ENCODE measurements around the gene KIF27. TPM values are rescaled to one million over a fixed set of nuclear protein-coding genes. Genes with fewer than 3 reads are reported as not detected.
"Not testable (repeated sequence)": the region's sequence is repeated elsewhere in the genome, so short reads cannot be mapped to it uniquely, and the experiment has no call there.

Gene KIF27
- total and polyA plus RNA-seq, 7 donors: 0.23 to 7.8 (median 3.4) TPM; not detected in 1

DNA sequence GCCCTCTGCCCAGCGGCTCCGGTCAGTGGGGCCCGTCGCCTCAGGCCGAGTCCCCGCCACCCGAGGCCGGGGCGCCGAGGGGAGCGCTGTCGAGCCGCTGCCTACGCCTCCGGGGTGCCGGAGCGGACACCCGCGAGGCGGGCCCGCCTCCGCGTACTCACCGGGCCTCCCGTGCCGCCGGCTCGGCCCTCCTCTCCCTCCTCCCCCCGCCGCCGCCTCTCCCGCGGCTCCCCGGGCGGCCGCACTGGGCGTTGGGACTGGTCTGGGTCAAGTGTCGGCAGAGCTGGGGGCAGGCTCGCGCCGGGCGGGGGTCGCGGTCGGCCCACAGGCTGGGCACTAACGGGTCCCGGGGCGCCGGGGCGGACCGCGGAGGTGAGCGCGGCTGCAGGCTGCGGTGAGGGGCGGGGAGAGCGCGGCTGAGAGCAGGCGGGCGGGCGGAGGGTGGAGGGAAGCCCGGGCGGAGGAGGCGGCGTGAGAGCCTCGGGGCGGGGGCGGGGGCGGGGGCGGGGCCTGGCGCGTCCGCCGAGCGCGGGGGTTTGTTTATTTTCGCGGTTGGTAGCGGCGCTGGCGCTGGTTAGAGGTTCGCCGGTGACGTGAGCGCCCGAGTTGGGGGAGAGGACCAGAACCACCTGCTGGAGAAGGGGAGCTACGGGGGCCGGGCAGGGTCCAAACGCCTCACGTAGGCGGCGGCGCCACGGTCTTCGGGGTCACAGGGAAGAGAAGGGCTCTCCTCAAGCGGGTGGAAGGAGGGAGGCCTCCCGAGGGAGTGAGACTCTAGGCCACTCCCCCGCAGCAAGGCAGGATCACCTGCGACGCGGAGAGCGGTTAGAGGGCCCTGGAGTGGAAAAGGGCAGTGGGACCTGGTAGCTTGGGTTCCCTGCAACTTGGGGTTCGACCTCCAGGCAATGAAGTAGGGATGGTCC, 103.6 kb downstream of the KIF27 start, which contains the start of gene GKAP1:
Gene GKAP1 (minus strand): TSS at position 414 of the 923 bp plus-strand sequence. CDS start 11,252 bp downstream, outside the sequence.
- TF ChIP-seq POLR2AphosphoS5 (IDR thresholded peaks at IDR 0.05): peak in 1 of 4 donors; percentile 10
- not testable (repeated sequence) for H3K36me3 ChIP-seq, H3K27me3 ChIP-seq, H3K9me3 ChIP-seq
- 1% methylated on average over 103 of the region's 103 CpGs for WGBS, 2 donors
- H3K4me3 ChIP-seq: peak within 1 kb of the TSS; percentile 61 to 96 (median 82)
- H3K4me1 ChIP-seq: peaks cover 0 to 12% (median 8%) of the 10 kb centered on the region in 4 donors
- peak; percentile 92 for DNase-seq
- intact Hi-C loops (cut with DNase I): loop anchor here (5.0 to 10.0 kb wide), 3 partner anchors 107 to 195 kb away; partner anchors contain the start of genes HNRNPK, IDNK, KIF27 and RMI1
- peak within 1 kb of the TSS; percentile 84 to 96 (median 93) for H3K27ac ChIP-seq

DNA sequence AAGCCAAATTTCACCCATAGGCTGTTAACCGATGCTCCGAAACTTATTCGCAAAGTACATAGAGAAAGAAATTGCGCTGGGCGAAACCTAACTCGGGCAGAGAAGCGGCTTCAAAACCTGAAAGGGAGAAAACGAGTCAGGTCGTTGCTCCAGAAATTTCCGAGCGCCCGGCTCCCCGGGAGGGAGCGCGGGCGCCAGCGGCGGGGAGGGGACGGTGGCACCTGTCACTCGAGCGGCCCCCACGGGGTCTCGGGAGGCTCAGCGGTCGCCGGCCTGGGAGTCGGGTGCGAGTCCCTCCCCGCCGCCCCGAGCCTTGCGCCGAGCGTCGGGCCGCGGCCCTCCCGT, 104.2 kb downstream of the KIF27 start:
- H3K4me3 ChIP-seq: peak overlapping the region; percentile 61 to 96 (median 82)
- DNase-seq, H3K36me3 ChIP-seq, H3K27me3 ChIP-seq, H3K9me3 ChIP-seq: not testable (repeated sequence)
- 0% methylated on average over 38 of the region's 38 CpGs for WGBS, 2 donors
- H3K4me1 ChIP-seq: peaks cover 0 to 12% (median 8%) of the 10 kb centered on the region in 4 donors
- intact Hi-C loops (cut with DNase I): loop anchor here (5.0 to 10.0 kb wide), 3 partner anchors 108 to 195 kb away; partner anchors contain the start of genes HNRNPK, IDNK, KIF27 and RMI1
- peak overlapping the region; percentile 84 to 96 (median 93) for H3K27ac ChIP-seq

DNA sequence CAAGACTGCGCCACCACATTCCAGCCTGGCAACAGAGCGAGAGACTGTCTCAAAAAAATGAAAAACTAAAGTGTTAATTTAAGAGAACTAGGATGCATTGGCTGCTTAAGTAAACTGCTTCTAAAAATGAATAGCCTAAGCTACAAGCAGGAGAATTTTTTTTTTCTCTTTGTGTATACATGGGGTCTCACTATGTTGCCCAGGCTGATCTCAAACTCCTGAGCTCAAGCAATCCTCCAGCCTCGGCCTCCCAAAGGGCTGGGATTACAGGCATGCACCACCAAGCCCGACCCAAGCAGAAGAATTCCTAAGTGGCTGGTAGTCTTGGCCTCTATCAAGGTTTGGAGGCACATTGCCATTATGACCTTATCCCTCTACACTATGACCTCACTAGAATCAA, 106.1 kb downstream of the KIF27 start:
- intact Hi-C loops (cut with DNase I): loop anchor here (5.0 to 10.0 kb wide), 3 partner anchors 110 to 193 kb away; partner anchors contain the start of genes HNRNPK, IDNK, KIF27 and RMI1
- DNase-seq, H3K27me3 ChIP-seq, H3K36me3 ChIP-seq, H3K9me3 ChIP-seq, H3K27ac ChIP-seq, H3K4me3 ChIP-seq: not testable (repeated sequence)
- 99% methylated on average over 4 of the region's 4 CpGs for WGBS, 2 donors
- peaks cover 0 to 12% (median 8%) of the 10 kb centered on the region in 4 donors for H3K4me1 ChIP-seq

DNA sequence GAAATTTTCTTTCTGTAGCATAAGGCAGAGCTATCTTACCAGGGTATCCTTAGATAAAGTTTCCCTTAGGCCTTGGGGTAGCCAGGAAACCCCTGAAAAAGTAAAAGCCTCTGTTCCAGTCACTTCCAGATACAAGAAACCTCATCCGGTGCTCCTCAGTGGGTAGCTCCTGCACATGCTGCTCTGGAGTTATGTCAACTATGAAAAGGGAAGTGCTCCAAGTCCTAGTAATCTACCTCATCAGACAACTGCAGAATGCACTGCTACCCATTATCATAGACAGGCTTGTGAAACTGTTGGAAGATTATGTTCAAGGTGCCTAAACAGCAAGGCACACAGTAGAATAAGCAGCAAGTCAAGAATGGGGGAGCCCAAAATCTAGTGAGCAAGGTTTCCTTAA, 112.0 kb downstream of the KIF27 start:
- intact Hi-C loops (cut with DNase I); H3K27me3 ChIP-seq; H3K27ac ChIP-seq; H3K9me3 ChIP-seq; H3K4me1 ChIP-seq; DNase-seq; H3K4me3 ChIP-seq: not testable (repeated sequence)
- 87 to 90% methylated on average over 1 of the region's 1 CpG for WGBS, 2 donors
- H3K36me3 ChIP-seq: peaks cover 0 to 19% (median 0%) of the 10 kb centered on the region in 4 donors

DNA sequence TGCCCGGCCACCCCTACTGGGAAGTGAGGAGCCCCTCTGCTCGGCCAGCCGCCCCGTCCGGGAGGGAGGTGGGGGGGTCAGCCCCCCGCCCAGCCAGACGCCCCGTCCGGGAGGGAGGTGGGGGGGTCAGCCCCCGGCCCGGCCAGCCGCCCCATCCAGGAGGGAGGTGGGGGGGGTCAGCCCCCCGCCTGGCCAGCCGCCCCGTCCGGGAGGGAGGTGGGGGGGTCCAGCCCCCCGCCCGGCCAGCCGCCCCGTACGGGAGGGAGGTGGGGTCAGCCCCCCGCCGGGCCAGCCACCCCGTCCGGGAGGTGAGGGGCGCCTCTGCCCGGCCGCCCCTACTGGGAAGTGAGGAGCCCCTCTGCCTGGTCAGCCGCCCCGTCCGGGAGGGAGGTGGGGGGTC, 116.8 kb downstream of the KIF27 start:
- intact Hi-C loops (cut with DNase I); H3K4me1 ChIP-seq; H3K4me3 ChIP-seq; H3K9me3 ChIP-seq; DNase-seq; H3K27ac ChIP-seq; H3K27me3 ChIP-seq: not testable (repeated sequence)
- 96% methylated on average over 31 of the region's 31 CpGs for WGBS, 2 donors
- peaks cover 0 to 24% (median 0%) of the 10 kb centered on the region in 4 donors for H3K36me3 ChIP-seq

DNA sequence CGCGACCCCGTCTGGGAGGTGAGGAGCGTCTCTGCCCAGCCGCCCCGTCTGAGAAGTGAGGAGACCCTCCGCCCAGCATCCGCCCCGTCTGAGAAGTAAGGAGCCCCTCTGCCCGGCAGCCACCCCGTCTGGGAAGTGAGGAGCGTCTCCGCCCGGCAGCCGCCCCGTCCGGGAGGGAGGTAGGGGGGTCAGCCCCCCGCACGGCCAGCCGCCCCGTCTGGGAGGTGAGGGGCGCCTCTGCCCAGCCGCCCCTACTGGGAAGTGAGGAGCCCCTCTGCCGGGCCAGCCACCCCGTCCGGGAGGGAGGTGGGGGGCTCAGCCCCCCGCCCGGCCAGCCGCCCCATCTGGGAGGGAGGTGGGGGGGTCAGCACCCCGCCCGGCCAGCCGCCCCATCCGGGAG, 117.3 kb downstream of the KIF27 start:
- 96 to 98% methylated on average over 30 of the region's 33 CpGs for WGBS, 2 donors
- H3K27ac ChIP-seq; H3K4me1 ChIP-seq; H3K27me3 ChIP-seq; H3K4me3 ChIP-seq; DNase-seq; intact Hi-C loops (cut with DNase I); H3K9me3 ChIP-seq: not testable (repeated sequence)
- peaks cover 0 to 28% (median 0%) of the 10 kb centered on the region in 4 donors for H3K36me3 ChIP-seq

DNA sequence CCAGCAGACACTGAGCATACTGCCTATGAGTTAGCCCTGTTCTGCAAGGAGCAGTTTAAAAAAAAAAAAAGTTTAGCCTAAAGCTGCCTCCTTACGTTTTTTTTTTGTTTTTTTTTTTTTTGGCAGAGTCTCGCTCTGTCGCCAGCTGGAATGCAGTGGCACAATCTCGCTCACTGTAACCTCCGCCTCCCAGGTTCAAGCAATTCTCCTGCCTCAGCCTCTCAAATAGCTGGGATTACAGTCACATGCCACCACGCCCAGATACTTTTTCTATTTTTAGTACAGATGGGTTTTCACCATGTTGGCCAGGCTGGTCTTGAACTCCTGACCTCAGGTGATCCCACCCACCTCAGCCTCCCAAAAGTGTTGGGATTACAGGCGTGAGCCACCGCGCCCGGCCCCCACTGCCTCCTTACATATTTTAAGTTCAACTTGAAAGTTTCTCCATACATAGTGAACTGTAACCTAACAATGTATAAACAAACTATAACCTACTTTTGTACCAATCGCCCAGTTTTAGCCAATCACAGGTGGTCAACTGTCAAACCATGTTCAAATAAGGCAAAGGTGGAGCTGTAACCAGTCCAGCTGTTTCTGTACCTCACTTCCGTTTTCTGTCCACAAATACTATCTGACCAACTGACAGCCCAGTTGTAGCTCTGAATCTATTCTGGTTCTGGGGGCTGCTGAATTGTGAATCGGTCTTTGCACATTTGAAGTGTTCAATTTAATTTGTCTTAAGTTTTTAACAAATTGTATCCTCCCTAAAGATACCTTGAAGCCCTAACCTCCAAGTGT, 120.8 kb downstream of the KIF27 start:
- no peak overlapping the region for H3K27ac ChIP-seq
- intact Hi-C loops (cut with DNase I): no loop called here
- peaks cover 0 to 40% (median 0%) of the 10 kb centered on the region in 4 donors for H3K36me3 ChIP-seq
- no peaks in the 10 kb centered on the region for H3K27me3 ChIP-seq
- no peaks in the 10 kb centered on the region for H3K9me3 ChIP-seq
- no peaks in the 10 kb centered on the region for H3K4me1 ChIP-seq
- DNase-seq: no peak
- TF ChIP-seq POLR2AphosphoS5 (IDR thresholded peaks at IDR 0.05): no peak
- TF ChIP-seq POLR2A (IDR thresholded peaks at IDR 0.05): no peak
- TF ChIP-seq, protein P1, sequence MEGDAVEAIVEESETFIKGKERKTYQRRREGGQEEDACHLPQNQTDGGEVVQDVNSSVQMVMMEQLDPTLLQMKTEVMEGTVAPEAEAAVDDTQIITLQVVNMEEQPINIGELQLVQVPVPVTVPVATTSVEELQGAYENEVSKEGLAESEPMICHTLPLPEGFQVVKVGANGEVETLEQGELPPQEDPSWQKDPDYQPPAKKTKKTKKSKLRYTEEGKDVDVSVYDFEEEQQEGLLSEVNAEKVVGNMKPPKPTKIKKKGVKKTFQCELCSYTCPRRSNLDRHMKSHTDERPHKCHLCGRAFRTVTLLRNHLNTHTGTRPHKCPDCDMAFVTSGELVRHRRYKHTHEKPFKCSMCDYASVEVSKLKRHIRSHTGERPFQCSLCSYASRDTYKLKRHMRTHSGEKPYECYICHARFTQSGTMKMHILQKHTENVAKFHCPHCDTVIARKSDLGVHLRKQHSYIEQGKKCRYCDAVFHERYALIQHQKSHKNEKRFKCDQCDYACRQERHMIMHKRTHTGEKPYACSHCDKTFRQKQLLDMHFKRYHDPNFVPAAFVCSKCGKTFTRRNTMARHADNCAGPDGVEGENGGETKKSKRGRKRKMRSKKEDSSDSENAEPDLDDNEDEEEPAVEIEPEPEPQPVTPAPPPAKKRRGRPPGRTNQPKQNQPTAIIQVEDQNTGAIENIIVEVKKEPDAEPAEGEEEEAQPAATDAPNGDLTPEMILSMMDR (IDR thresholded peaks at IDR 0.05): no peak
- no peak for TF ChIP-seq EP300 (IDR thresholded peaks at IDR 0.05)
- 90 to 91% methylated on average over 13 of the region's 13 CpGs for WGBS, 2 donors
- no peak overlapping the region for H3K4me3 ChIP-seq

All from sigmoid colon (tissue), 7 donors.